ENCODE measurements around the gene GULP1.

DNA sequence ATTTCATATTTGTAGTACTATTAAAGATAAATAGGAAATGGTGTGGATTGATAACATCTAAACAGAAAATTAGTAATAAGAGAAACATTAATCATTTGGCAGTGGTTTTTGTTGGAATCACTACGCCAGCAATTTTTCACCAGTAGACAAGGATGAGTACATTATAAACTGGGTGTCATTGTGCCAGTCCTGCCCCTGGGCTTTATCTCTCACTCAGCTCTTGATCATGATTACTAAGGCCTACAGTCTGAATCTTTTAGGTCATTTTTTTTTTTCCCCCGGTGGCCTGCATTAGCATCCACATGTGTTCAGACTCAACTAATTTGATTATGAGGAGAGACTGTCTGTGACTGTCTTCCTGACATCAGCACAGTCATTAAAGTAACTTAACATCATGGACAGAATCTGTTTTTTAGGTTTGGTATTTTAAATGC lies 16.2 kb downstream of the GULP1 start:
- TF ChIP-seq, protein P1, sequence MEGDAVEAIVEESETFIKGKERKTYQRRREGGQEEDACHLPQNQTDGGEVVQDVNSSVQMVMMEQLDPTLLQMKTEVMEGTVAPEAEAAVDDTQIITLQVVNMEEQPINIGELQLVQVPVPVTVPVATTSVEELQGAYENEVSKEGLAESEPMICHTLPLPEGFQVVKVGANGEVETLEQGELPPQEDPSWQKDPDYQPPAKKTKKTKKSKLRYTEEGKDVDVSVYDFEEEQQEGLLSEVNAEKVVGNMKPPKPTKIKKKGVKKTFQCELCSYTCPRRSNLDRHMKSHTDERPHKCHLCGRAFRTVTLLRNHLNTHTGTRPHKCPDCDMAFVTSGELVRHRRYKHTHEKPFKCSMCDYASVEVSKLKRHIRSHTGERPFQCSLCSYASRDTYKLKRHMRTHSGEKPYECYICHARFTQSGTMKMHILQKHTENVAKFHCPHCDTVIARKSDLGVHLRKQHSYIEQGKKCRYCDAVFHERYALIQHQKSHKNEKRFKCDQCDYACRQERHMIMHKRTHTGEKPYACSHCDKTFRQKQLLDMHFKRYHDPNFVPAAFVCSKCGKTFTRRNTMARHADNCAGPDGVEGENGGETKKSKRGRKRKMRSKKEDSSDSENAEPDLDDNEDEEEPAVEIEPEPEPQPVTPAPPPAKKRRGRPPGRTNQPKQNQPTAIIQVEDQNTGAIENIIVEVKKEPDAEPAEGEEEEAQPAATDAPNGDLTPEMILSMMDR (conservative IDR thresholded peaks at IDR 0.05 in 1 of 2, IDR thresholded peaks at IDR 0.05 in 1 of 2; ENCODE audit: extremely low read depth in 1 of 2, insufficient read depth in 1 of 2, low read depth in 1 of 2, low read length in 2 of 2) = no peak
- TF ChIP-seq EZH2 (IDR thresholded peaks at IDR 0.05; ENCODE audit: borderline replicate concordance, low read length) = no peak

All from mammary epithelial cell (primary cell).